IMR-90 (cell line): Measurements from ENCODE around the gene IGLON5. TPM values are rescaled to one million over a fixed set of nuclear protein-coding genes. Genes with fewer than 3 reads are reported as not detected.

Source experiments
- ATAC-seq: fragments of 200-7000 bp; cut with Tn5 transposase; 2 replicates; pipeline ENCODE4 v1.9.1; 2020; ENCODE audit warnings: low read depth, mild to moderate bottlenecking, moderate library complexity
- BruUV-seq: library from RNA; stranded (reverse); fragments of 400-500 nt; replicated peaks from 2 replicates; lab custom pipeline; 2021; lab: Mats Ljungman, UMichigan
- CTCF ChIA-PET: fragments of 300-600 bp; formaldehyde crosslinking; extraction: SDS; loops from one replicate; lab custom pipeline; 2021; ENCODE audit warnings: antibody characterized with exemption; lab: Yijun Ruan, JAX
- POLR2A ChIA-PET: fragments of 300-600 bp; sonication (Branson Sonifier 250); formaldehyde crosslinking; loops from one replicate; lab custom pipeline; 2022; ENCODE audit warnings: antibody characterized with exemption; ENCODE audit not compliant: unreplicated experiment; lab: Charles Lee
- DNase-seq: peaks from one replicate; pipeline ENCODE4 v3.0.0; 2013
- H2AFZ ChIP-seq: replicated peaks from 2 replicates; pipeline ENCODE3; 2013; ENCODE audit warnings: low read length, mild to moderate bottlenecking; ENCODE audit not compliant: poor library complexity
- H2AK5ac ChIP-seq: 2 replicates; pipeline ENCODE4 v1.6.1; 2013; ENCODE audit warnings: low read depth, low read length, inconsistent platforms
- H2AK9ac ChIP-seq: replicated peaks from 2 replicates; pipeline ENCODE3; 2013; ENCODE audit warnings: mild to moderate bottlenecking, low read depth, low read length, moderate library complexity; ENCODE audit not compliant: poor library complexity
- H2BK120ac ChIP-seq: 2 replicates; pipeline ENCODE4 v1.6.1; 2013; ENCODE audit warnings: low read depth, low read length, inconsistent platforms
- H2BK15ac ChIP-seq: 3 replicates; pipeline ENCODE4 v1.6.1; 2013; ENCODE audit warnings: low read depth, low read length, inconsistent platforms
- H2BK20ac ChIP-seq: 2 replicates; pipeline ENCODE4 v1.6.1; 2013; ENCODE audit warnings: low read depth, mild to moderate bottlenecking, inconsistent platforms, low read length, moderate library complexity
- H2BK5ac ChIP-seq: 2 replicates; pipeline ENCODE4 v1.6.1; 2013; ENCODE audit warnings: mild to moderate bottlenecking, low read depth, low read length, inconsistent platforms; ENCODE audit not compliant: poor library complexity, severe bottlenecking
- H3K14ac ChIP-seq: replicated peaks from 2 replicates; pipeline ENCODE4 v1.6.1; 2013; ENCODE audit warnings: low read depth, low read length, inconsistent platforms
- H3K18ac ChIP-seq: 2 replicates; pipeline ENCODE4 v1.6.1; 2013; ENCODE audit warnings: low read depth, low read length, control low read depth
- H3K23ac ChIP-seq: 2 replicates; pipeline ENCODE4 v1.6.1; 2013; ENCODE audit warnings: low read depth, low read length, inconsistent platforms
- H3K27ac ChIP-seq: 2 replicates; pipeline ENCODE4 v1.5.1; 2013; ENCODE audit warnings: mild to moderate bottlenecking, control low read depth, low read length; ENCODE audit not compliant: insufficient read depth
- H3K27me3 ChIP-seq: 2 replicates; pipeline ENCODE4 v1.6.1; 2013; ENCODE audit warnings: low read length; ENCODE audit not compliant: control insufficient read depth, insufficient read depth
- H3K36me3 ChIP-seq: 2 replicates; pipeline ENCODE4 v1.6.1; 2013; ENCODE audit warnings: low read length, mixed read lengths; ENCODE audit not compliant: control insufficient read depth, insufficient read depth
- H3K4ac ChIP-seq: 2 replicates; pipeline ENCODE4 v1.6.1; 2013; ENCODE audit warnings: low read depth, low read length, inconsistent platforms
- H3K4me1 ChIP-seq: 2 replicates; pipeline ENCODE4 v1.6.1; 2013; ENCODE audit warnings: low read length, mixed read lengths; ENCODE audit not compliant: control insufficient read depth, insufficient read depth
- H3K4me2 ChIP-seq: 2 replicates; pipeline ENCODE4 v1.6.1; 2013; ENCODE audit warnings: low read depth, mild to moderate bottlenecking, control low read depth, low read length, moderate library complexity
- H3K4me3 ChIP-seq: 2 replicates; pipeline ENCODE4 v1.5.1; 2013; ENCODE audit warnings: low read depth, mild to moderate bottlenecking, control low read depth, low read length, moderate library complexity; ENCODE audit not compliant: insufficient read depth
- H3K56ac ChIP-seq: 2 replicates; pipeline ENCODE4 v1.6.1; 2013; ENCODE audit warnings: low read length, inconsistent platforms; ENCODE audit not compliant: insufficient read depth; ENCODE audit errors: extremely low read depth
- H3K79me1 ChIP-seq, 2 experiments: 2 replicates each; pipeline ENCODE4 v1.6.1; 2013; ENCODE audit warnings: low read length in 2 of 2, inconsistent platforms in 1 of 2, low read depth in 1 of 2
- H3K9ac ChIP-seq: 2 replicates; pipeline ENCODE4 v1.6.1; 2013; ENCODE audit warnings: low read depth, low read length, control low read depth
- H3K9me1 ChIP-seq: 2 replicates; pipeline ENCODE4 v1.6.1; 2013; ENCODE audit warnings: low read length, inconsistent platforms; ENCODE audit not compliant: insufficient read depth
- H3K9me3 ChIP-seq: 2 replicates; pipeline ENCODE4 v1.6.1; 2013; ENCODE audit warnings: low read length; ENCODE audit not compliant: control insufficient read depth, insufficient read depth
- H4K20me1 ChIP-seq: 2 replicates; pipeline ENCODE4 v1.6.1; 2013; ENCODE audit warnings: low read length, inconsistent platforms; ENCODE audit not compliant: insufficient read depth
- H4K5ac ChIP-seq: 2 replicates; pipeline ENCODE4 v1.6.1; 2013; ENCODE audit warnings: mild to moderate bottlenecking, low read depth, low read length, control low read depth
- H4K8ac ChIP-seq, 2 experiments: 2 replicates each; pipeline ENCODE4 v1.6.1; 2013; ENCODE audit warnings: low read depth in 2 of 2, low read length in 2 of 2, control low read depth in 1 of 2, inconsistent platforms in 1 of 2
- H4K91ac ChIP-seq: 2 replicates; pipeline ENCODE4 v1.6.1; 2013; ENCODE audit warnings: low read depth, low read length, inconsistent platforms; ENCODE audit not compliant: insufficient read depth
- BHLHE40 ChIP-seq: fragments of 150-350 bp; IDR thresholded peaks from 2 replicates; pipeline ENCODE4 v1.6.1; 2016; ENCODE audit warnings: mild to moderate bottlenecking, low read depth, low read length
- CEBPB ChIP-seq: IDR thresholded peaks from 2 replicates; pipeline ENCODE4 v1.6.1; 2012; ENCODE audit warnings: low read depth, low read length, improper control_type of control experiment
- CHD1 ChIP-seq: IDR thresholded peaks from 2 replicates; pipeline ENCODE4 v1.6.1; 2012; ENCODE audit warnings: low read depth, low read length, improper control_type of control experiment
- CTCF ChIP-seq: conservative IDR thresholded peaks from 2 replicates; pipeline ENCODE4 v1.5.1; 2012; ENCODE audit warnings: mild to moderate bottlenecking, low read depth, low read length, improper control_type of control experiment
- FOS ChIP-seq: fragments of 150-350 bp; IDR thresholded peaks from 2 replicates; pipeline ENCODE4 v1.6.1; 2016; ENCODE audit warnings: low read depth, low read length
- MAFK ChIP-seq: IDR thresholded peaks from 2 replicates; pipeline ENCODE4 v1.6.1; 2012; ENCODE audit warnings: low read depth, low read length, improper control_type of control experiment
- MAZ ChIP-seq: IDR thresholded peaks from 2 replicates; pipeline ENCODE4 v1.6.1; 2012; ENCODE audit warnings: low read depth, mild to moderate bottlenecking, low read length, improper control_type of control experiment, moderate library complexity, borderline replicate concordance
- MXI1 ChIP-seq: IDR thresholded peaks from 2 replicates; pipeline ENCODE4 v1.6.1; 2012; ENCODE audit warnings: low read depth, mild to moderate bottlenecking, low read length, moderate library complexity, borderline replicate concordance
- NFE2L2 ChIP-seq: fragments of 150-350 bp; IDR thresholded peaks from 2 replicates; pipeline ENCODE4 v1.6.1; 2016; ENCODE audit warnings: low read depth, mild to moderate bottlenecking, low read length
- POLR2A ChIP-seq: IDR thresholded peaks from 2 replicates; pipeline ENCODE4 v1.6.1; 2012; ENCODE audit warnings: mild to moderate bottlenecking, low read depth, low read length
- RAD21 ChIP-seq: IDR thresholded peaks from 2 replicates; pipeline ENCODE4 v1.6.1; 2012; ENCODE audit warnings: low read length, improper control_type of control experiment
- RCOR1 ChIP-seq: IDR thresholded peaks from 2 replicates; pipeline ENCODE4 v1.6.1; 2012; ENCODE audit warnings: mild to moderate bottlenecking, low read length, improper control_type of control experiment; ENCODE audit not compliant: insufficient replicate concordance
- RFX5 ChIP-seq: IDR thresholded peaks from 2 replicates; pipeline ENCODE4 v1.8.0; 2012; ENCODE audit warnings: low read depth, mild to moderate bottlenecking, low read length, moderate library complexity
- SMC3 ChIP-seq: fragments of 150-350 bp; IDR thresholded peaks from 2 replicates; pipeline ENCODE4 v1.6.1; 2016; ENCODE audit warnings: low read depth, mild to moderate bottlenecking, antibody characterized with exemption, low read length, moderate library complexity
- WGBS, 2 experiments: methylation state at CpG; one replicate each; pipeline versions ENCODE4 v1.1.5 to v1.1.7; 2013; ENCODE audit warnings: missing lambda C conversion rate in 2 of 2; ENCODE audit not compliant: insufficient read length in 1 of 2; ENCODE audit errors: extremely low coverage in 2 of 2; 5-methylcytosine and 5-hydroxymethylcytosine counted together
- dilution Hi-C: fragments of 300-500 bp; cut with HindIII; formaldehyde crosslinking; loops from one replicate; pipeline ENCODE4 v1.14.3; 2018; ENCODE audit warnings: low sequenced_read_pairs; ENCODE audit not compliant: unreplicated experiment
- in situ Hi-C: fragments of 300-500 bp; cut with MboI; formaldehyde crosslinking; loops from 3 replicates; pipeline ENCODE4 v1.14.3; 2019; ENCODE audit warnings: low sequenced_read_pairs, inconsistent platforms, mixed read lengths
- intact Hi-C: fragments of 100-400 bp; cut with micrococcal nuclease; formaldehyde crosslinking; loops from 2 replicates; pipeline ENCODE4 v1.10.0; 2022
- polyA plus RNA-seq, 3 experiments: library from polyadenylated mRNA; depleted of rRNA; stranded (reverse); fragments of >200 nt; gene quantifications; 2 replicates each; pipeline ENCODE4 v1.2.3, GENCODE V29; 2012; ENCODE audit warnings: low replicate concordance in 1 of 3
- total RNA-seq: library from RNA; depleted of rRNA; stranded (reverse); fragments of >200 nt; gene quantifications from 2 replicates; pipeline ENCODE4 v1.2.3, GENCODE V29; 2012
- TF ChIP-seq, protein P1 (sequence below): fragments of 150-350 bp; IDR thresholded peaks from 2 replicates; pipeline ENCODE4 v1.6.1; 2016; ENCODE audit warnings: low read depth, mild to moderate bottlenecking, low read length, moderate library complexity, borderline replicate concordance

IGLON5 gene
- total and polyA plus RNA-seq, 2 of the 4 experiments (the other 2 are of a cell fraction) = not detected

DNA sequence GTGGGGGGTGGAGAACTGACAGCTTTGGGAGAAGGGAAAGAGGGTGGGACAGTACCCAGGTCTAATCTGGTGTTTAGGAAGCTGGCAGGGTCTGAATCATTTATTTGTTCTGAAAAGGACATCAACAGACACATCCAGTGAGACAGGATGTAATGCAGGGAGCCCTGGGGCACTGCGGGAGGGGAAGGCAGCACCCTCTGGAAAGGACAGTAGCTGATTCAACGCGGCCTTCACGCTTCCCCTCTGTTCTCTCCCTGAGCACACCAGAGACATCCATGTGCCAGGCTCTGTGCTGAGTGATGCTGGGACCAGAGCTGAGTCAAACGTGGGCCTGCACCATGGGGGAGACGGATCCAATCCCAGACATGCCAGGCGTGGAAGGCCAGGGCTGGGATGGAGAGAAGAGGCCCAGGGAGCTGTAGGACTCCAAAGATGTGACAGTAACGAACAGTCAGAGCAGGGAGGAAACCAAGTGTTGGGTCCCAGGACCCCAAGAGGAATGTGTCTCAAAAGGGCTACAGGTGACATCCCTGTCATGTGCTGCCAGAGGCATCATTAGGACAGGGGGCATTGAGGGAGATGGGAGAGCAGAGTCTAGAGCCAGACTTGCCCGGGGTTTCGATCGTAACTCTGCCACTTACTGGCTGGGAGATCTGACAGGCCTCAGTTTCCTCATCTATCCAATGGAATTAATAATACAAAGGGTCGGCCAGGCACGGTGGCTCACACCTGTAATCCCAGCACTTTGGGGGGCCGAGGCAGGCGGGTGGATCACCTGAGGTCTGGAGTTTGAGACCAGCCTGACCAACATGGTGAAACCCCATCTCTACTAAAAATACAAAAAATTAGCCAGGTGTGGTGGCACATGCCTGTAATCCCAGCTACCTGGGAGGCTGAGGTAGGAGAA lies 53.0 kb downstream of the IGLON5 start:
- Histone ChIP-seq H3K23ac (no peak overlapping the region), H2AK5ac (peak overlapping the region; percentile 4; the same call in 1 of the 2 replicates), H2AFZ (no peak overlapping the region), H3K14ac (no peak overlapping the region), H3K9me1 (peaks cover 15% of the 10 kb centered on the region), H3K4me1 (peaks cover 18% of the 10 kb centered on the region), H3K56ac (no peak overlapping the region), H2BK120ac (no peak overlapping the region), H3K18ac (no peak overlapping the region), H3K27me3 (no peaks in the 10 kb centered on the region), H3K9ac (no peak overlapping the region), H2BK20ac (no peak overlapping the region), H4K5ac (no peak overlapping the region), H3K27ac (no peak overlapping the region), H4K20me1 (peaks cover 1% of the 10 kb centered on the region), H2BK5ac (no peak overlapping the region), H3K4me3 (no peak overlapping the region), H3K79me1 (peaks cover 12 to 47% of the 10 kb centered on the region in 2 experiments; a peak in 3 of 4 replicates), H3K36me3 (no peaks in the 10 kb centered on the region), H2AK9ac (peak overlapping the region; percentile 0), H3K4me2 (no peak overlapping the region), H3K4ac (no peak overlapping the region), H4K91ac (no peak overlapping the region), H4K8ac (no peak overlapping the region; a peak in 1 of 4 replicates), H2BK15ac (no peak overlapping the region), H3K9me3 (no peaks in the 10 kb centered on the region)
- BruUV-seq = no TSS peak
- ChIA-PET CTCF (no interaction called here), POLR2A (no interaction called here)
- WGBS, 2 experiments = 93% methylated on average over 7 of the region's 15 CpGs; no CpG with 5 or more reads in 1 of the 2 experiments
- DNase-seq (no peak), ATAC-seq (no peak)
- dilution Hi-C loops (no loop called here), intact Hi-C loops (no loop called here), in situ Hi-C loops (no loop called here)
- TF ChIP-seq RCOR1 = no peak
- TF ChIP-seq CHD1 = no peak
- TF ChIP-seq NFE2L2 = no peak
- no peak for TF ChIP-seq MXI1
- TF ChIP-seq CTCF = no peak
- TF ChIP-seq RAD21 = no peak
- TF ChIP-seq SMC3 = no peak
- TF ChIP-seq CEBPB = no peak
- no peak for TF ChIP-seq POLR2A
- no peak for TF ChIP-seq RFX5
- TF ChIP-seq BHLHE40 = no peak
- TF ChIP-seq MAFK = no peak
- TF ChIP-seq, protein P1, sequence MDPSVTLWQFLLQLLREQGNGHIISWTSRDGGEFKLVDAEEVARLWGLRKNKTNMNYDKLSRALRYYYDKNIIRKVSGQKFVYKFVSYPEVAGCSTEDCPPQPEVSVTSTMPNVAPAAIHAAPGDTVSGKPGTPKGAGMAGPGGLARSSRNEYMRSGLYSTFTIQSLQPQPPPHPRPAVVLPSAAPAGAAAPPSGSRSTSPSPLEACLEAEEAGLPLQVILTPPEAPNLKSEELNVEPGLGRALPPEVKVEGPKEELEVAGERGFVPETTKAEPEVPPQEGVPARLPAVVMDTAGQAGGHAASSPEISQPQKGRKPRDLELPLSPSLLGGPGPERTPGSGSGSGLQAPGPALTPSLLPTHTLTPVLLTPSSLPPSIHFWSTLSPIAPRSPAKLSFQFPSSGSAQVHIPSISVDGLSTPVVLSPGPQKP = no peak
- TF ChIP-seq FOS = no peak
- TF ChIP-seq MAZ = no peak
